Ectodermal cell (in vitro differentiated cells): ENCODE measurements around the gene PCCA.
A peak's percentile ranks its signal among the peaks of the same experiment; 100 is the strongest.

Experiments used
- H3K27ac ChIP-seq: 2 replicates; pipeline ENCODE4 v1.7.0; 2013; ENCODE audit warnings: mild to moderate bottlenecking, low read depth, low read length; ENCODE audit not compliant: insufficient read depth, poor library complexity, severe bottlenecking
- H3K27me3 ChIP-seq: 2 replicates; pipeline ENCODE4 v1.7.0; 2013; ENCODE audit warnings: mild to moderate bottlenecking, low read length; ENCODE audit not compliant: insufficient read depth, control insufficient read depth, poor library complexity, severe bottlenecking
- H3K36me3 ChIP-seq: one replicate; pipeline ENCODE4 v1.7.0; 2013; ENCODE audit warnings: low read length; ENCODE audit not compliant: control insufficient read depth, insufficient read depth
- H3K4me1 ChIP-seq: one replicate; pipeline ENCODE4 v1.7.0; 2013; ENCODE audit warnings: low read length; ENCODE audit not compliant: control insufficient read depth, insufficient read depth
- H3K4me3 ChIP-seq: 2 replicates; pipeline ENCODE4 v1.7.0; 2013; ENCODE audit warnings: low read depth, low read length, control low read depth; ENCODE audit not compliant: insufficient read depth
- H3K9me3 ChIP-seq: 2 replicates; pipeline ENCODE4 v1.7.0; 2013; ENCODE audit warnings: mild to moderate bottlenecking, low read length, moderate library complexity; ENCODE audit not compliant: control insufficient read depth
- WGBS, 2 experiments: methylation state at CpG; one replicate each; pipeline ENCODE4 v1.1.7; 2013; ENCODE audit warnings: missing lambda C conversion rate in 2 of 2; 5-methylcytosine and 5-hydroxymethylcytosine counted together

The PCCA gene

DNA sequence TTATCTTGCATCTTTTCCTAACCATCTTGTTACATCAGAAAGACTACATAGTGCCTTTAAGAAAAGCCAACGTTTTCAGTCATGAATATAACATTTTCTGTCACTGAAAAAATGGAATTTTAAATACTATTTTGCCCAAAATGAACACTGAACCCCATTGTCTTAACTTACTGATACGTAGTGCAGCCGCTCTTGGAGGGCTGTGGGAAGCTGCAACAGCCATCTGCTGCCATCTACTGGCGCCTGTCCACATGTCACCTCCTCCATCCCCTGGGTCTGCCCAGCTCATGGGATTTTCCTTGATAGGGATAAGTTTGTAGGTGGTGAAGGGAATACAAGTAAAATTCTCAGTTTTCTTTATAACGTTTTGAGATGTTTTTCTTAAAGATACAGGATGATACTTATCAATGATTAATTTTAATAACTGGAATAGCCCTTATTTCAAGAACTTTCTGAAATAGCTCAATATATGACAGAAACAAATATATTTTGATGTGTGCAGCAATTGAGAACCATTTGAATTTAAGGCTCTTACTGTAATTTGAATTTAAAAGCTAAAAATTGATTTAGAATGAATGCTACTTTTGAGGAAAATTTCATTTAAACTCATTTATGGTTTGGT is 426.0 kb downstream of the PCCA start:
- no peak overlapping the region for H3K4me3 ChIP-seq
- no peak overlapping the region for H3K27ac ChIP-seq
- no peaks in the 10 kb centered on the region for H3K36me3 ChIP-seq
- H3K4me1 ChIP-seq, result peaks cover 23% of the 10 kb centered on the region
- no peaks in the 10 kb centered on the region for H3K9me3 ChIP-seq
- 2% methylated on average over 4 of the region's 5 CpGs for WGBS, 2 experiments
- H3K27me3 ChIP-seq, result no peaks in the 10 kb centered on the region

DNA sequence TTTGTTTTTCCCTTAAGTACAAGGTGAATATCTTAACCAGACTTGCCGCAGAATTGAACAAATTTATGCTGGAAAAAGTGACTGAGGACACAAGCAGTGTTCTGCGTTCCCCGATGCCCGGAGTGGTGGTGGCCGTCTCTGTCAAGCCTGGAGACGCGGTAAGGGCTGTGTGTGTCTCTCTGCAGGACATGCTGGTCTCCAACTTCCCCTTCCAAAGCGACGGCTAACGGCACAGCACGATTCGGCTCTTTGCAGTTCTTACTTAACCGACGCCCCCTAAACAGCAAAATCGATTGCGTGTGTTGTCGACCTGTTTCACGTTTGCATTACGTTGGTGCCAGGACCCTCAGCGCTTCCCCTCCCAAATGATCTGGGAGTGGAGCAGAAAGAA is 426.5 kb downstream of the PCCA start:
- H3K9me3 ChIP-seq, result no peaks in the 10 kb centered on the region
- no peaks in the 10 kb centered on the region for H3K36me3 ChIP-seq
- 86% methylated on average over 20 of the region's 20 CpGs for whole genome bisulfite sequencing, 2 experiments
- no peak overlapping the region for H3K27ac ChIP-seq
- H3K4me3 ChIP-seq, result no peak overlapping the region
- peaks cover 20% of the 10 kb centered on the region for H3K4me1 ChIP-seq
- H3K27me3 ChIP-seq, result no peaks in the 10 kb centered on the region

DNA sequence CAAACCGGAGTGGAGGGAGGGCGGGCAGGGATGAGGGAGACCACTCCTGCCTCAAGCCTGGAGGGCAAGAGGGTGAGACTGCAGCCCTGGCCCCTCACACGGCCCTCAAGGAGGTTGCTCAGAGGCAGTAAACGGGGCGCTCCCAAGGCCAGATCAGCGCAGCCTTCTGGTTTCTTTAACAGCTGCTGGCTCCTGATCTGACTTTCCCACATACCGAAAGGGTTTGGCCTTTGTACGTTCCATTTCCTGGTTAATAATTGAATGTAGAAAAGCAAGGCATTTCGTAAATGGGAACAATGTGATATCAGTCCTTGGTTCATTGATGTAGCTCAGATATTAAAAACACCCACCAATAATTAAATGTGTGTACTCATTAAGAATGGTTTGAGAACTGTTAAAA is 428.2 kb downstream of the PCCA start:
- whole genome bisulfite sequencing, 2 experiments, result 84 to 89% methylated on average over 9 of the region's 9 CpGs
- no peaks in the 10 kb centered on the region for H3K9me3 ChIP-seq
- H3K27me3 ChIP-seq, result no peaks in the 10 kb centered on the region
- no peak overlapping the region for H3K27ac ChIP-seq
- H3K36me3 ChIP-seq, result no peaks in the 10 kb centered on the region
- peaks cover 26% of the 10 kb centered on the region for H3K4me1 ChIP-seq
- no peak overlapping the region for H3K4me3 ChIP-seq

DNA sequence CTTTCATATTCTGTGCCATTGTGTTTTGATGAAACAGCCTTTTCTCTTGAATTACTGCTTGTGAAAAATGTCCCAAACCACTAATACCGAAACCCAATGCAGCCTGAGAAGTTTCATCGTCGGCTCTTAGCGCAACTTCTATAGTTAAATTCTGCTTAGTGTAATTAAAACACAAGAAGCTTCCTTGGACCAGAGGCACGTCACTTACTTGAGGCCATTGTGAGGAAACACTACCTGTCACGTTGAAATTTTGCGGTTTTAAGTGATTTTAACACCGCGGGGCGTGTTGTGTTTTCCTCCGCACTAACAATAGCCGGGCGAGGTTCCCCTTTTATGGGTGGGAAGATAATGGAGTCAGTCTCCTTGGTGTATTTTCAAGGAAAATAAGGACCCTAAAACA is 428.8 kb downstream of the PCCA start:
- Histone ChIP-seq H3K4me1 (peaks cover 27% of the 10 kb centered on the region), H3K9me3 (no peaks in the 10 kb centered on the region), H3K4me3 (no peak overlapping the region), H3K36me3 (no peaks in the 10 kb centered on the region), H3K27ac (no peak overlapping the region), H3K27me3 (no peaks in the 10 kb centered on the region)
- WGBS, 2 experiments, result 80 to 84% methylated on average over 13 of the region's 13 CpGs

DNA sequence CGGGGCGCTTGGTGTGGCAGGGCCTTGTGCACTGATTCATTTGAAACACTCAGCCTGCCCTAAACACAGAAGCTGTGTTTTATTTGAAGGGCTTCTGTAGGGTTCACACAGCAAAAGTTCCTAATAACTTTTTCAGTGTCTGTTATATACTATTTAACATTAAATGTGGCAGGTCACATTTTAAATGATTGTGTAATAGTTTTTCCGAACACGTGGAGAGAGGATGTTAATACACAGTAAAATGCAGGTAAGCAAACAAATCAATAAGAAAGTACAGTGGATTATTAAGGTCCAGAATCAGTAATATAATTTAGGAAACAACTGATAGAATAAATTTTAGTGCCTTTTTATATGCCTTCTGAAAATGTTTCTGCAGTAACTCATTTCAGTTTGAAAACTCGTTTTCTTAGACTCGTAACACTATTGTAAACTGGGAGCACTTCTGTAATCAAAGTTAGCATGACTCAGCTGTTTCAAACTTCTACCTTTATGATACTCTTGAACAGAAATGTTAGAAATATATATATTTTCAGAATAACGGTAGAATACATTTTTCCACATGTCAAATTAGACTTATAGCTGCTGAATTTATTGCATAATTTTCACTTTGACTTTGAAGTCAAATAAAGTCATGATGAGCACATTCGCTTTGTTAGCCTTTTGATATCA is 429.6 kb downstream of the PCCA start:
- WGBS, 2 experiments, result 91 to 95% methylated on average over 6 to 8 of the region's 8 CpGs
- no peaks in the 10 kb centered on the region for H3K36me3 ChIP-seq
- no peak overlapping the region for H3K4me3 ChIP-seq
- no peaks in the 10 kb centered on the region for H3K9me3 ChIP-seq
- no peaks in the 10 kb centered on the region for H3K27me3 ChIP-seq
- no peak overlapping the region for H3K27ac ChIP-seq
- H3K4me1 ChIP-seq, result peaks cover 19% of the 10 kb centered on the region

DNA sequence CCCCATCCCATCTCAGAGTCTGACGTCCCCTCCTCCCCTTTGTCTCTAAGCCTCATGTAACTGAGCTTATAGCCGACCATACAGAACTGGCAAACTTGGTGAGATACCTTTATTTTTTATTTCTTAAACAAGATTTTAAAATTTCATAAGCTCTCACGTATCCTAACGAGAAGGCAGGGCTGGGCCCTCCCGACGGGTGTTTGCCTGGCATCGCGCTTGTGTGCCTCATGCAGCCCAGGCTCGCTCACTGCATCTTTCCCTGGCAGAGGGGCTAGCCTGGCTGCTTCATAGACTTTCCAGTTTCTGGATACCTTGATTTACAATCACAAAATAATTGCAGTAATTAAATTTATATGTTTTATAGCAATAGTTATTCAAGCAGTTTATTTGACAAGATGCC is 430.7 kb downstream of the PCCA start:
- Histone ChIP-seq H3K4me3 (no peak overlapping the region), H3K36me3 (no peaks in the 10 kb centered on the region), H3K4me1 (peaks cover 14% of the 10 kb centered on the region), H3K9me3 (no peaks in the 10 kb centered on the region), H3K27me3 (no peaks in the 10 kb centered on the region), H3K27ac (no peak overlapping the region)
- WGBS, 2 experiments, result 92 to 94% methylated on average over 9 of the region's 9 CpGs

DNA sequence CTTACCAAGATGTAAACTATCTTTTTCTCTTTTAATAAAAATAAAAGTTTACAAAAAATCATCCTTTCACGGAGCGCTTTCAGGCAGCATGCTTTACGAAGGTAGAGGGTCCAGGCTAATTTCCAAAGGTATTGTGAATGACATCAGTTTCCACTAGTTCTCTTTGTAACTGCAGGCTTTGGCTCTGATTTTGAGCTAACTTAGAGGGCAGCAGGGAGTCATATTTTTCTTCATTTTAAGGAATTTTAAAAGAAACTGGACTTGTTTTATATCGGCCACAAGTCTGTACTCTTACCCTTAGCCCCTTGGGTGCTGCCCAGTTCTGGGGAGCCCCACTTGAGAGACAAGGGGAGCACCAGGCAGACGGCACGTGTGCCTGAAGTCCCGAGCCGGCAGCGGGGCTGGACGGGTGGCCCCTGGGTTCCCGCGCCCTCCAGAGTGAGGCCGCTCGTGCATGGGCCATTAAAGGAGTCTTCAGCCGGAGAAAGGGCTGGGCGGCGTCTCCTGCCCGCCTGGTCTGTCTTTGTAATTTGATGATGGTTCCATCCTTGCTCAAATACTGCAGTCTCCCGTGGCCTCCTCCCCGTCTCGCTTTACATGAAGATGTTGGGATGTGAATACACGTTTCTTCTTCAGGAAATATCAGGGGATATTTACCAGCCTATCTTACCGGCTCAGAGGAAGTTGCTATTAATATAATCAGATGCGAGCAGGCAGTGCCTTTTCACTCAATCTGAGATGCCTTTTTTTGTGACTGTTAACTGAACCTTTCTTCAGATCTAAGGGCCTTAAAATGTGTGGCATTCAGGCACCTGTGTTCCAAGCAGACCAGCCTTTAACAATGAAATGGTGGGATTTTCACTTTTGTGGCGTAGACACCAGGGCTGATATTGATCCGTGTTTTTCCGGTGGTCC is 432.3 kb downstream of the PCCA start:
- 31 to 32% methylated on average over 27 of the region's 27 CpGs for WGBS, 2 experiments
- Histone ChIP-seq H3K4me3 (peak overlapping the region; percentile 4), H3K36me3 (no peaks in the 10 kb centered on the region), H3K9me3 (no peaks in the 10 kb centered on the region), H3K4me1 (peaks cover 23% of the 10 kb centered on the region), H3K27ac (no peak overlapping the region), H3K27me3 (no peaks in the 10 kb centered on the region)

DNA sequence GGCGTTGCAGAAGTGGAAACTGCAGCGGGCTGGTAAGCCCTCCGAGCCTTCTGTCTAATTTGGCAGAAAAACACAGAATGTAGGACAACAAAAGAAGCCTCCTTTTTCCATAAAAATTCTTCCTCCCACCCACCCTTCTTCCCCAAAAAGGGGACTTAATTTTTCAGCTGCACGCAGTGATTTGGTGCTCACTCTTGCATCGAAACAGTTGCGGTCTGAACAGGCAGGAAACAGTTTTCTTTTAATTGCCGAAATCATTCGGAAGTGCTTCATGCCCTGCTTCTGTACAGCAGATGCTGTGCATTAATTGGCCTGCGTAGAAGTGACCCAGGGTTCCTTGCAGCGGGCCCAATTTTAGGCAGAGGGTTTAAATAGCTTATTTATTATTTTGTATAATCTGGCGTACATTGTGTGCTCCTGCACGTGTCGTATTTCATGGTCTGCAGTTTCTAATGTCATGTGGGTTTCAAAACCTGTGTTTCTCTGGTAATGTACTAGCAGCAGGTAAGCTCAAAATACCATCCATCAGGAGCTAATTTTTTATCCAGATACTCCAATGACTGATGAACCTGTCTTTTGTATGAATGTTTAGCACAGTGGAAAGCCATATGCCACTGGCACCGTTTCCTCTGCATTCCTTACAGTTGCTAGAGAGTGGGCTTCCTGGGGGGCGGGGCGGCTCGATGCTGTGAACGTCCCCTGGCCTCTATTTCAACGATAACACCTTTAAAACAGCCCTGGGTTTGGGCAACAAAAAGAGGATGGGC is 433.1 kb downstream of the PCCA start:
- H3K4me3 ChIP-seq, result no peak overlapping the region
- 83 to 85% methylated on average over 19 of the region's 19 CpGs for WGBS, 2 experiments
- no peak overlapping the region for H3K27ac ChIP-seq
- H3K4me1 ChIP-seq, result peaks cover 28% of the 10 kb centered on the region
- no peaks in the 10 kb centered on the region for H3K9me3 ChIP-seq
- H3K27me3 ChIP-seq, result no peaks in the 10 kb centered on the region
- no peaks in the 10 kb centered on the region for H3K36me3 ChIP-seq

DNA sequence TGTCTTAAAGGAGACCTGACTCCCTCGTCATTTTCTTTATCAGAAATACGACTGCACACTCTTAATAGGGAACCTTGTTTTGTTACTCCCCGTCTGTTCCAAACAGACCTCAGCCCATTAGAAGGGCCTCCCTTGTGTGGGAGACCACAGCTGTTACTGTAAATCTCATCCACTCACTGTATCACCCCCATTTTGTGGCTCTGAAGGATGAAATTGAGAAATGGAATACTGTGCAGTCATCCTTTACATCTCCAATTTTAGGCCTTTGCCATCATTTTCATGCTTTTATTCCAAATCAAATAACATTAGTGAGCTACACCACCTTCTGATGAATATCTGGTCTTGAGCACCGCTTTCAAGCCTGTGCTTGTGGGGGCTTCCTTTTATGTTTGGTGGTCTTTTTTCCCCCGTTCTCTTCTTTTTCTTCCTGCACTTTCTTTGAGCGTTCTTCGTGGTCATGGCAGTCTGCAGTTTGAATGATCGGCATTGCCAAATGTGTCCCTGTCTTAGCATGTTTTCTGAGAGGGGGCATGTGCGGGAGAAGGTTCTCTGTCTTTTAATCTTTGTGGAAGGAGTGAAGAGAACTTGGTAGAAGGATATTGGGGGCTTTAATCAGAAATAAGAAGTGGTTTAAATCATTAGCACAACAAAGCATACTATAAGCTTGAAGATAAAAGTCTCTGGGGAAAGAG is 433.9 kb downstream of the PCCA start:
- H3K36me3 ChIP-seq, result no peaks in the 10 kb centered on the region
- no peaks in the 10 kb centered on the region for H3K9me3 ChIP-seq
- H3K4me3 ChIP-seq, result no peak overlapping the region
- no peak overlapping the region for H3K27ac ChIP-seq
- peaks cover 28% of the 10 kb centered on the region for H3K4me1 ChIP-seq
- H3K27me3 ChIP-seq, result no peaks in the 10 kb centered on the region
- 92 to 94% methylated on average over 9 of the region's 9 CpGs for WGBS, 2 experiments
